Measurements from ENCODE around the gene TNFSF10.

DNA sequence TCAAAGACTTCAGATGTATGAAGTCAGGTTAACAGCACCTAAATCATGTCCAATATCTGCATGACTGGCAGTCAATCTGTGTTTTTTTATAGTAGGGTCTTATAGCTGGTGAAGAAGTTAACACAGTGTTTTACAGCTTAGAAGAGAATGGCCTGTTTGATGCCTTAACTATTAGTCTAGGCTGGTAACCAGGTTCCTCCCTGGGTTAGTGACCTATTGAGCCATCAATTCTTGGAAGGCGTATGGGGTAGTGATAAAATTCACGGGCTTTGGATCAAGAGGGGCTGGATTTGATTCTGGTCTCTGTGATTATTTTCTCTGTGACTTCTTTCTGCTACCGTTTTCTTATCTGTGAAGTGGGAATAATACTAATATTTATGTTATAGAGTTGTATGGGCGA, 16.0 kb upstream of the TNFSF10 start:
- TF ChIP-seq, protein P1, sequence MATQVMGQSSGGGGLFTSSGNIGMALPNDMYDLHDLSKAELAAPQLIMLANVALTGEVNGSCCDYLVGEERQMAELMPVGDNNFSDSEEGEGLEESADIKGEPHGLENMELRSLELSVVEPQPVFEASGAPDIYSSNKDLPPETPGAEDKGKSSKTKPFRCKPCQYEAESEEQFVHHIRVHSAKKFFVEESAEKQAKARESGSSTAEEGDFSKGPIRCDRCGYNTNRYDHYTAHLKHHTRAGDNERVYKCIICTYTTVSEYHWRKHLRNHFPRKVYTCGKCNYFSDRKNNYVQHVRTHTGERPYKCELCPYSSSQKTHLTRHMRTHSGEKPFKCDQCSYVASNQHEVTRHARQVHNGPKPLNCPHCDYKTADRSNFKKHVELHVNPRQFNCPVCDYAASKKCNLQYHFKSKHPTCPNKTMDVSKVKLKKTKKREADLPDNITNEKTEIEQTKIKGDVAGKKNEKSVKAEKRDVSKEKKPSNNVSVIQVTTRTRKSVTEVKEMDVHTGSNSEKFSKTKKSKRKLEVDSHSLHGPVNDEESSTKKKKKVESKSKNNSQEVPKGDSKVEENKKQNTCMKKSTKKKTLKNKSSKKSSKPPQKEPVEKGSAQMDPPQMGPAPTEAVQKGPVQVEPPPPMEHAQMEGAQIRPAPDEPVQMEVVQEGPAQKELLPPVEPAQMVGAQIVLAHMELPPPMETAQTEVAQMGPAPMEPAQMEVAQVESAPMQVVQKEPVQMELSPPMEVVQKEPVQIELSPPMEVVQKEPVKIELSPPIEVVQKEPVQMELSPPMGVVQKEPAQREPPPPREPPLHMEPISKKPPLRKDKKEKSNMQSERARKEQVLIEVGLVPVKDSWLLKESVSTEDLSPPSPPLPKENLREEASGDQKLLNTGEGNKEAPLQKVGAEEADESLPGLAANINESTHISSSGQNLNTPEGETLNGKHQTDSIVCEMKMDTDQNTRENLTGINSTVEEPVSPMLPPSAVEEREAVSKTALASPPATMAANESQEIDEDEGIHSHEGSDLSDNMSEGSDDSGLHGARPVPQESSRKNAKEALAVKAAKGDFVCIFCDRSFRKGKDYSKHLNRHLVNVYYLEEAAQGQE (IDR thresholded peaks at IDR 0.05; ENCODE audit: insufficient read depth in 1 of 2, low read depth in 2 of 2, low read length in 2 of 2), result no peak
- TF ChIP-seq TAF1 (IDR thresholded peaks at IDR 0.05; ENCODE audit: borderline replicate concordance, insufficient read depth, low read length) (no peak), POLR2AphosphoS5 (IDR thresholded peaks at IDR 0.05; ENCODE audit: low read depth, low read length) (no peak), FOXP2 (optimal IDR thresholded peaks at IDR 0.05; ENCODE audit: borderline replicate concordance, extremely low read depth, extremely low read length, insufficient read depth) (no peak), SIN3A (IDR thresholded peaks at IDR 0.05; ENCODE audit: borderline replicate concordance, insufficient read depth, low read length) (no peak)
